H1 (cell line): Measurements from ENCODE around the gene SHISA6. TPM values are rescaled to one million over a fixed set of nuclear protein-coding genes. Genes with fewer than 3 reads are reported as not detected.

ENCODE experiments used
- CTCF ChIA-PET: fragments of 300-600 bp; sonication (Branson Sonifier 250); formaldehyde crosslinking; loops from one replicate; lab custom pipeline; 2021; ENCODE audit not compliant: partially characterized antibody; lab: Charles Lee
- POLR2A ChIA-PET: fragments of 300-600 bp; sonication (Branson Sonifier 250); formaldehyde crosslinking; loops from one replicate; lab custom pipeline; 2021; ENCODE audit warnings: inconsistent platforms; ENCODE audit not compliant: partially characterized antibody; lab: Charles Lee
- DNase-seq, 2 experiments: peaks; one replicate each; pipeline versions ENCODE4 v3.0.0 to v3.0.0-alpha.2; 2010 to 2022; ENCODE audit warnings: low spot score in 2 of 2, low read depth in 1 of 2, mixed read lengths in 1 of 2
- FAIRE-seq: peaks from 2 replicates; lab custom pipeline; 2011; peaks lifted over from hg19 to GRCh38; lab: Jason Lieb, UNC
- H2AFZ ChIP-seq: 2 replicates; pipeline ENCODE4 v1.8.1; 2012; ENCODE audit warnings: low read length, inconsistent platforms
- H2AK5ac ChIP-seq: 2 replicates; pipeline ENCODE4 v1.6.1; 2013; ENCODE audit warnings: low read depth, low read length
- H2BK120ac ChIP-seq: replicated peaks from 2 replicates; pipeline ENCODE3; 2013; ENCODE audit warnings: low read depth, low read length, inconsistent platforms
- H2BK12ac ChIP-seq: 2 replicates; pipeline ENCODE4 v1.6.1; 2013; ENCODE audit warnings: low read depth, low read length
- H2BK15ac ChIP-seq: 2 replicates; pipeline ENCODE4 v1.6.1; 2013; ENCODE audit warnings: low read length
- H2BK20ac ChIP-seq: 2 replicates; pipeline ENCODE4 v1.6.1; 2013; ENCODE audit warnings: low read length
- H2BK5ac ChIP-seq: 2 replicates; pipeline ENCODE4 v1.6.1; 2013; ENCODE audit warnings: low read depth, low read length
- H3K14ac ChIP-seq: 2 replicates; pipeline ENCODE4 v1.6.1; 2013; ENCODE audit warnings: inconsistent platforms; ENCODE audit not compliant: insufficient read length
- H3K18ac ChIP-seq: 2 replicates; pipeline ENCODE4 v1.6.1; 2013; ENCODE audit warnings: low read length; ENCODE audit errors: extremely low read depth
- H3K23ac ChIP-seq: 2 replicates; pipeline ENCODE4 v1.6.1; 2013; ENCODE audit warnings: inconsistent platforms; ENCODE audit not compliant: insufficient read length
- H3K23me2 ChIP-seq: 2 replicates; pipeline ENCODE4 v1.6.1; 2013; ENCODE audit warnings: low read depth, low read length
- H3K27ac ChIP-seq: 2 replicates; pipeline ENCODE4 v1.6.1; 2011; ENCODE audit warnings: low read depth, low read length, inconsistent platforms
- H3K27me3 ChIP-seq, 4 experiments: replicated peaks in 1 of 4; 1 replicate in 1 of 4; 2 replicates in 3 of 4; pipeline versions ENCODE4 v1.6.1 to v1.8.1; 2011 to 2013; ENCODE audit warnings: low read length in 3 of 4, mild to moderate bottlenecking in 3 of 4, inconsistent platforms in 2 of 4, mixed read lengths in 2 of 4, moderate library complexity in 1 of 4; ENCODE audit not compliant: control insufficient read depth in 3 of 4, insufficient read depth in 3 of 4; ENCODE audit errors: extremely low read depth in 1 of 4
- H3K36me3 ChIP-seq, 4 experiments: 2 replicates each; pipeline versions ENCODE4 v1.6.1 to v1.8.1; 2011 to 2013; ENCODE audit warnings: mild to moderate bottlenecking in 4 of 4, low read length in 3 of 4, moderate library complexity in 2 of 4, control low read depth in 1 of 4, inconsistent platforms in 1 of 4; ENCODE audit not compliant: insufficient read depth in 4 of 4, control insufficient read depth in 2 of 4
- H3K4ac ChIP-seq: replicated peaks from 2 replicates; pipeline ENCODE3; 2013; ENCODE audit warnings: low read length, low read depth, mixed read lengths, inconsistent platforms; ENCODE audit not compliant: insufficient read length
- H3K4me1 ChIP-seq, 4 experiments: replicated peaks in 1 of 4; 1 replicate in 1 of 4; 2 replicates in 3 of 4; pipeline versions ENCODE4 v1.6.1 to v1.8.1; 2011 to 2013; ENCODE audit warnings: low read length in 3 of 4, inconsistent platforms in 2 of 4, mixed read lengths in 1 of 4; ENCODE audit not compliant: insufficient read depth in 4 of 4, control insufficient read depth in 3 of 4
- H3K4me2 ChIP-seq, 2 experiments: 2 replicates each; pipeline versions ENCODE4 v1.6.1 to v1.8.1; 2011 to 2013; ENCODE audit warnings: low read depth in 2 of 2, low read length in 2 of 2, control low read depth in 1 of 2, inconsistent platforms in 1 of 2, mild to moderate bottlenecking in 1 of 2; ENCODE audit not compliant: insufficient read depth in 1 of 2
- H3K4me3 ChIP-seq, 4 experiments: fragments of 200-600, 300-600 bp in 1 of 4; sonication (generic), shearing (Covaris generic), sonication (Bioruptor Twin) in 1 of 4; 2 replicates each; pipeline versions ENCODE4 v1.5.1 to v1.8.1; 2011 to 2016; ENCODE audit warnings: low read length in 4 of 4, low read depth in 3 of 4, control low read depth in 2 of 4, inconsistent platforms in 2 of 4, mild to moderate bottlenecking in 2 of 4, mixed read lengths in 1 of 4, moderate library complexity in 1 of 4; ENCODE audit not compliant: insufficient read depth in 2 of 4; ENCODE audit errors: extremely low read depth in 1 of 4
- H3K56ac ChIP-seq: replicated peaks from 2 replicates; pipeline ENCODE3; 2013; ENCODE audit warnings: low read depth, mild to moderate bottlenecking, mixed read lengths, low read length, inconsistent platforms; ENCODE audit not compliant: insufficient read length
- H3K79me1 ChIP-seq: 2 replicates; pipeline ENCODE4 v1.6.1; 2013; ENCODE audit warnings: low read depth, low read length, control low read depth
- H3K79me2 ChIP-seq, 2 experiments: 2 replicates each; pipeline versions ENCODE4 v1.6.1 to v1.8.1; 2012 to 2013; ENCODE audit warnings: low read length in 2 of 2, mild to moderate bottlenecking in 2 of 2, inconsistent platforms in 1 of 2; ENCODE audit not compliant: insufficient read depth in 2 of 2, control insufficient read depth in 1 of 2
- H3K9ac ChIP-seq, 4 experiments: replicated peaks in 1 of 4; 1 replicate in 1 of 4; 2 replicates in 3 of 4; pipeline versions ENCODE4 v1.6.1 to v1.8.1; 2011 to 2013; ENCODE audit warnings: low read depth in 3 of 4, low read length in 3 of 4, control low read depth in 2 of 4, mild to moderate bottlenecking in 2 of 4, moderate library complexity in 2 of 4, inconsistent platforms in 1 of 4; ENCODE audit errors: extremely low read depth in 1 of 4
- H3K9me3 ChIP-seq, 2 experiments: 2 replicates each; pipeline versions ENCODE4 v1.6.1 to v1.8.1; 2012 to 2013; ENCODE audit warnings: mild to moderate bottlenecking in 2 of 2, moderate library complexity in 2 of 2, control low read depth in 1 of 2, inconsistent platforms in 1 of 2, low read depth in 1 of 2, low read length in 1 of 2, mixed read lengths in 1 of 2; ENCODE audit not compliant: insufficient read depth in 2 of 2
- H4K20me1 ChIP-seq, 2 experiments: replicated peaks in 1 of 2; 2 replicates each; pipeline versions ENCODE3 to v1.8.1; 2011 to 2013; ENCODE audit warnings: inconsistent platforms in 2 of 2, low read length in 2 of 2, mild to moderate bottlenecking in 1 of 2; ENCODE audit not compliant: insufficient read depth in 2 of 2, control insufficient read depth in 1 of 2
- H4K5ac ChIP-seq: 2 replicates; pipeline ENCODE4 v1.6.1; 2013; ENCODE audit warnings: low read length, low read depth, mixed read lengths, inconsistent platforms; ENCODE audit not compliant: insufficient read length
- H4K8ac ChIP-seq: 2 replicates; pipeline ENCODE4 v1.8.0; 2013; ENCODE audit warnings: mild to moderate bottlenecking, moderate library complexity, low read length, inconsistent platforms; ENCODE audit not compliant: insufficient read depth; ENCODE audit errors: extremely low read depth
- H4K91ac ChIP-seq: replicated peaks from 2 replicates; pipeline ENCODE3; 2013; ENCODE audit warnings: low read length, mixed read lengths, inconsistent platforms; ENCODE audit not compliant: insufficient read length
- HDAC2 ChIP-seq, 2 experiments: fragments of 300-600 bp in 1 of 2; sonication (generic) in 1 of 2; IDR thresholded peaks; 2 replicates each; pipeline ENCODE4 v1.6.1; 2011 to 2012; ENCODE audit warnings: low read depth in 2 of 2, low read length in 2 of 2, mild to moderate bottlenecking in 2 of 2, moderate library complexity in 2 of 2, borderline replicate concordance in 1 of 2, inconsistent platforms in 1 of 2
- KDM5A ChIP-seq: fragments of 200-600 bp; IDR thresholded peaks from 2 replicates; pipeline ENCODE4 v1.7.1; 2012; ENCODE audit warnings: mild to moderate bottlenecking, low read length, inconsistent platforms, mixed read lengths
- SP1 ChIP-seq: IDR thresholded peaks from 2 replicates; pipeline ENCODE4 v1.6.1; 2011; ENCODE audit warnings: low read depth, low read length
- SP2 ChIP-seq: IDR thresholded peaks from 2 replicates; pipeline ENCODE4 v1.6.1; 2012; ENCODE audit warnings: mild to moderate bottlenecking, low read length, inconsistent platforms
- SRF ChIP-seq: IDR thresholded peaks from 2 replicates; pipeline ENCODE4 v1.6.1; 2011; ENCODE audit warnings: mild to moderate bottlenecking, low read depth, low read length, moderate library complexity
- WGBS, 2 experiments: shearing (Covaris generic) in 1 of 2; methylation state at CpG; one replicate each; pipeline versions ENCODE4 v1.1.6 to v1.1.7; 2013 to 2015; ENCODE audit warnings: low lambda C conversion rate in 2 of 2, mixed read lengths in 2 of 2, inconsistent platforms in 1 of 2, low coverage in 1 of 2, missing lambda C conversion rate in 1 of 2; ENCODE audit not compliant: insufficient replicate concordance in 2 of 2, insufficient coverage in 1 of 2, insufficient read length in 1 of 2; ENCODE audit errors: extremely low coverage in 1 of 2, missing lambda C conversion rate in 1 of 2; 5-methylcytosine and 5-hydroxymethylcytosine counted together
- polyA plus RNA-seq, 7 experiments: library from polyadenylated mRNA; depleted of rRNA in 3 of 7; stranded (reverse) in 5 of 7; unstranded in 2 of 7; fragments of >200 nt in 5 of 7; fragments of 200-250 nt in 2 of 7; gene quantifications; 1 replicate in 5 of 7; 2 replicates in 1 of 7; 4 replicates in 1 of 7; pipeline versions ENCODE4 v1.2.1 to v1.2.3, GENCODE V29; 2011 to 2013; ENCODE audit warnings: missing spikeins in 2 of 7, mixed read lengths in 2 of 7
- total RNA-seq: library from RNA; stranded (reverse); fragmentation: NEBNext Ultra II Directional; extraction: Animal tissue kit (Norgen Biotek cat#: 25700); gene quantifications from 2 replicates; pipeline ENCODE4 v1.2.1, GENCODE V29; 2021

Gene SHISA6
- total and polyA plus RNA-seq, 2 of the 8 experiments (the other 6 are each of a cell fraction or from before 2014, with no cell fraction given), result 2.9 to 4.8 TPM

GRCh38 chr17:11274106-11274505 lies 33.1 kb downstream of the SHISA6 start:
- no peak overlapping the region for H3K27ac ChIP-seq
- no peak overlapping the region for H3K9ac ChIP-seq
- H2AFZ ChIP-seq, result no peak overlapping the region
- H3K27me3 ChIP-seq, result no peaks in the 10 kb centered on the region
- no peak overlapping the region for H3K18ac ChIP-seq
- CTCF ChIA-PET, result interaction anchor here (0.6 to 4.2 kb wide), 3 partner anchors 11 to 558 kb away, joined by 3 to 26 read pairs (median 3); no protein-coding TSS in a partner anchor
- peaks cover 0 to 1% of the 10 kb centered on the region in 2 experiments for H4K20me1 ChIP-seq
- no peak overlapping the region for H3K23ac ChIP-seq
- no peaks in the 10 kb centered on the region for H3K36me3 ChIP-seq
- H2BK5ac ChIP-seq, result no peak overlapping the region
- no peak overlapping the region for H2AK5ac ChIP-seq
- no peak overlapping the region for H2BK15ac ChIP-seq
- H3K4me3 ChIP-seq, result no peak overlapping the region
- no peak overlapping the region for H3K4ac ChIP-seq
- H4K91ac ChIP-seq, result no peak overlapping the region
- TF ChIP-seq SRF (no peak), SP2 (no peak), SP1 (no peak), HDAC2 (IDR thresholded peaks at IDR 0.05; ENCODE audit: borderline replicate concordance in 1 of 2, low read depth in 2 of 2, low read length in 2 of 2) (no peak), KDM5A (no peak)
- TF ChIP-seq, all 59 proteins: peak for 0
- no peak overlapping the region for H4K8ac ChIP-seq
- H3K56ac ChIP-seq, result no peak overlapping the region
- H4K5ac ChIP-seq, result no peak overlapping the region
- H3K79me2 ChIP-seq, result no peaks in the 10 kb centered on the region
- FAIRE-seq, result no peak
- POLR2A ChIA-PET, result no interaction called here
- 88% methylated on average over 14 of the region's 14 CpGs; no CpG with 5 or more reads in 1 of the 2 experiments for WGBS, 2 experiments
- H2BK12ac ChIP-seq, result no peak overlapping the region
- H3K4me2 ChIP-seq, result no peak overlapping the region
- no peak overlapping the region for H2BK20ac ChIP-seq
- H3K14ac ChIP-seq, result no peak overlapping the region
- H3K23me2 ChIP-seq, result peaks cover 3% of the 10 kb centered on the region; the same call in 1 of the 2 replicates
- no peak overlapping the region for H2BK120ac ChIP-seq
- peaks cover 0 to 1% (median 0%) of the 10 kb centered on the region in 4 experiments; a peak in 1 of 7 replicates for H3K4me1 ChIP-seq
- no peak for DNase-seq
- H3K79me1 ChIP-seq, result no peaks in the 10 kb centered on the region
- no peaks in the 10 kb centered on the region for H3K9me3 ChIP-seq
